Left renal cortex interstitium (tissue), 4 donors: ENCODE results near the gene WASF3. TPM values are rescaled to one million over a fixed set of nuclear protein-coding genes. Genes with fewer than 3 reads are reported as not detected.
"Not testable (repeated sequence)": the region's sequence is repeated elsewhere in the genome, so short reads cannot be mapped to it uniquely, and the experiment has no call there.

Experiments used
- DNase-seq, 4 donors: peaks; one replicate each; pipeline ENCODE4 v3.0.0-alpha.2; 2013; ENCODE audit warnings: low read depth in 4 of 4, low spot score in 2 of 4, missing footprints in 1 of 4
- polyA plus RNA-seq, 4 donors: library from polyadenylated mRNA; unstranded; fragments of 120-200 nt; gene quantifications; one replicate each; pipeline ENCODE4 v1.2.1, GENCODE V29; 2013; ENCODE audit not compliant: insufficient read length in 4 of 4

Gene WASF3
- polyA plus RNA-seq, 4 donors: 43.9 to 61.8 (median 51.4) TPM

- DNase-seq: no peak
Measured at GRCh38 chr13:26623125-26623524, 65.6 kb downstream of the WASF3 start.

- DNase-seq: no peak
Measured at GRCh38 chr13:26624572-26624971, 67.1 kb downstream of the WASF3 start.

- no peak for DNase-seq
Measured at GRCh38 chr13:26626271-26626670, 68.8 kb downstream of the WASF3 start.

- no peak for DNase-seq
Measured at GRCh38 chr13:26628706-26629105, 71.2 kb downstream of the WASF3 start.

GRCh38 chr13:26629260-26629825 is 71.9 kb downstream of the WASF3 start:
- no peak for DNase-seq

GRCh38 chr13:26635634-26636033 is 78.2 kb downstream of the WASF3 start:
- not testable (repeated sequence) for DNase-seq

- DNase-seq: not testable (repeated sequence)
Measured at GRCh38 chr13:26636073-26636472, 78.6 kb downstream of the WASF3 start.

GRCh38 chr13:26646603-26647002 is 89.1 kb downstream of the WASF3 start:
- DNase-seq: no peak

GRCh38 chr13:26651234-26651633 is 93.8 kb downstream of the WASF3 start:
- DNase-seq: no peak

GRCh38 chr13:26653310-26653709 is 95.8 kb downstream of the WASF3 start:
- DNase-seq: no peak

- no peak for DNase-seq
Measured at GRCh38 chr13:26653842-26654241, 96.4 kb downstream of the WASF3 start.

GRCh38 chr13:26656919-26657318 is 99.4 kb downstream of the WASF3 start:
- DNase-seq: no peak

- DNase-seq: no peak
Measured at GRCh38 chr13:26658448-26659385, 101.2 kb downstream of the WASF3 start.

GRCh38 chr13:26660185-26660584 is 102.7 kb downstream of the WASF3 start:
- no peak for DNase-seq

GRCh38 chr13:26660766-26661165 is 103.3 kb downstream of the WASF3 start:
- no peak for DNase-seq

GRCh38 chr13:26663791-26664190 is 106.3 kb downstream of the WASF3 start:
- peak in 1 of 4 donors; percentile 56 for DNase-seq

- DNase-seq: no peak
Measured at GRCh38 chr13:26664286-26664685, 106.8 kb downstream of the WASF3 start.

GRCh38 chr13:26664876-26665275 is 107.4 kb downstream of the WASF3 start:
- no peak for DNase-seq

- no peak for DNase-seq
Measured at GRCh38 chr13:26668357-26669146, 111.1 kb downstream of the WASF3 start.

- DNase-seq: no peak
Measured at GRCh38 chr13:26673890-26674289, 116.4 kb downstream of the WASF3 start.

GRCh38 chr13:26677156-26677555 is 119.7 kb downstream of the WASF3 start:
- no peak for DNase-seq
